IMR-90 (cell line): ENCODE data around the gene C1QTNF3. TPM values are rescaled to one million over a fixed set of nuclear protein-coding genes. Genes with fewer than 3 reads are reported as not detected.

Source experiments
- ATAC-seq: fragments of 200-7000 bp; cut with Tn5 transposase; 2 replicates; pipeline ENCODE4 v1.9.1; 2020; ENCODE audit warnings: low read depth, mild to moderate bottlenecking, moderate library complexity
- BruUV-seq: library from RNA; stranded (reverse); fragments of 400-500 nt; replicated peaks from 2 replicates; lab custom pipeline; 2021; lab: Mats Ljungman, UMichigan
- CTCF ChIA-PET: fragments of 300-600 bp; formaldehyde crosslinking; extraction: SDS; loops from one replicate; lab custom pipeline; 2021; ENCODE audit warnings: antibody characterized with exemption; lab: Yijun Ruan, JAX
- POLR2A ChIA-PET: fragments of 300-600 bp; sonication (Branson Sonifier 250); formaldehyde crosslinking; loops from one replicate; lab custom pipeline; 2022; ENCODE audit warnings: antibody characterized with exemption; ENCODE audit not compliant: unreplicated experiment; lab: Charles Lee
- DNase-seq: peaks from one replicate; pipeline ENCODE4 v3.0.0; 2013
- H2AFZ ChIP-seq: replicated peaks from 2 replicates; pipeline ENCODE3; 2013; ENCODE audit warnings: low read length, mild to moderate bottlenecking; ENCODE audit not compliant: poor library complexity
- H2AK5ac ChIP-seq: 2 replicates; pipeline ENCODE4 v1.6.1; 2013; ENCODE audit warnings: low read depth, low read length, inconsistent platforms
- H2AK9ac ChIP-seq: replicated peaks from 2 replicates; pipeline ENCODE3; 2013; ENCODE audit warnings: mild to moderate bottlenecking, low read depth, low read length, moderate library complexity; ENCODE audit not compliant: poor library complexity
- H2BK120ac ChIP-seq: 2 replicates; pipeline ENCODE4 v1.6.1; 2013; ENCODE audit warnings: low read depth, low read length, inconsistent platforms
- H2BK15ac ChIP-seq: 3 replicates; pipeline ENCODE4 v1.6.1; 2013; ENCODE audit warnings: low read depth, low read length, inconsistent platforms
- H2BK20ac ChIP-seq: 2 replicates; pipeline ENCODE4 v1.6.1; 2013; ENCODE audit warnings: low read depth, mild to moderate bottlenecking, inconsistent platforms, low read length, moderate library complexity
- H2BK5ac ChIP-seq: 2 replicates; pipeline ENCODE4 v1.6.1; 2013; ENCODE audit warnings: mild to moderate bottlenecking, low read depth, low read length, inconsistent platforms; ENCODE audit not compliant: poor library complexity, severe bottlenecking
- H3K14ac ChIP-seq: replicated peaks from 2 replicates; pipeline ENCODE4 v1.6.1; 2013; ENCODE audit warnings: low read depth, low read length, inconsistent platforms
- H3K18ac ChIP-seq: 2 replicates; pipeline ENCODE4 v1.6.1; 2013; ENCODE audit warnings: low read depth, low read length, control low read depth
- H3K23ac ChIP-seq: 2 replicates; pipeline ENCODE4 v1.6.1; 2013; ENCODE audit warnings: low read depth, low read length, inconsistent platforms
- H3K27ac ChIP-seq: 2 replicates; pipeline ENCODE4 v1.5.1; 2013; ENCODE audit warnings: mild to moderate bottlenecking, control low read depth, low read length; ENCODE audit not compliant: insufficient read depth
- H3K27me3 ChIP-seq: 2 replicates; pipeline ENCODE4 v1.6.1; 2013; ENCODE audit warnings: low read length; ENCODE audit not compliant: control insufficient read depth, insufficient read depth
- H3K36me3 ChIP-seq: 2 replicates; pipeline ENCODE4 v1.6.1; 2013; ENCODE audit warnings: low read length, mixed read lengths; ENCODE audit not compliant: control insufficient read depth, insufficient read depth
- H3K4ac ChIP-seq: 2 replicates; pipeline ENCODE4 v1.6.1; 2013; ENCODE audit warnings: low read depth, low read length, inconsistent platforms
- H3K4me1 ChIP-seq: 2 replicates; pipeline ENCODE4 v1.6.1; 2013; ENCODE audit warnings: low read length, mixed read lengths; ENCODE audit not compliant: control insufficient read depth, insufficient read depth
- H3K4me2 ChIP-seq: 2 replicates; pipeline ENCODE4 v1.6.1; 2013; ENCODE audit warnings: low read depth, mild to moderate bottlenecking, control low read depth, low read length, moderate library complexity
- H3K4me3 ChIP-seq: 2 replicates; pipeline ENCODE4 v1.5.1; 2013; ENCODE audit warnings: low read depth, mild to moderate bottlenecking, control low read depth, low read length, moderate library complexity; ENCODE audit not compliant: insufficient read depth
- H3K56ac ChIP-seq: 2 replicates; pipeline ENCODE4 v1.6.1; 2013; ENCODE audit warnings: low read length, inconsistent platforms; ENCODE audit not compliant: insufficient read depth; ENCODE audit errors: extremely low read depth
- H3K79me1 ChIP-seq, 2 experiments: 2 replicates each; pipeline ENCODE4 v1.6.1; 2013; ENCODE audit warnings: low read length in 2 of 2, inconsistent platforms in 1 of 2, low read depth in 1 of 2
- H3K9ac ChIP-seq: 2 replicates; pipeline ENCODE4 v1.6.1; 2013; ENCODE audit warnings: low read depth, low read length, control low read depth
- H3K9me1 ChIP-seq: 2 replicates; pipeline ENCODE4 v1.6.1; 2013; ENCODE audit warnings: low read length, inconsistent platforms; ENCODE audit not compliant: insufficient read depth
- H3K9me3 ChIP-seq: 2 replicates; pipeline ENCODE4 v1.6.1; 2013; ENCODE audit warnings: low read length; ENCODE audit not compliant: control insufficient read depth, insufficient read depth
- H4K20me1 ChIP-seq: 2 replicates; pipeline ENCODE4 v1.6.1; 2013; ENCODE audit warnings: low read length, inconsistent platforms; ENCODE audit not compliant: insufficient read depth
- H4K5ac ChIP-seq: 2 replicates; pipeline ENCODE4 v1.6.1; 2013; ENCODE audit warnings: mild to moderate bottlenecking, low read depth, low read length, control low read depth
- H4K8ac ChIP-seq, 2 experiments: 2 replicates each; pipeline ENCODE4 v1.6.1; 2013; ENCODE audit warnings: low read depth in 2 of 2, low read length in 2 of 2, control low read depth in 1 of 2, inconsistent platforms in 1 of 2
- H4K91ac ChIP-seq: 2 replicates; pipeline ENCODE4 v1.6.1; 2013; ENCODE audit warnings: low read depth, low read length, inconsistent platforms; ENCODE audit not compliant: insufficient read depth
- BHLHE40 ChIP-seq: fragments of 150-350 bp; IDR thresholded peaks from 2 replicates; pipeline ENCODE4 v1.6.1; 2016; ENCODE audit warnings: mild to moderate bottlenecking, low read depth, low read length
- CEBPB ChIP-seq: IDR thresholded peaks from 2 replicates; pipeline ENCODE4 v1.6.1; 2012; ENCODE audit warnings: low read depth, low read length, improper control_type of control experiment
- CHD1 ChIP-seq: IDR thresholded peaks from 2 replicates; pipeline ENCODE4 v1.6.1; 2012; ENCODE audit warnings: low read depth, low read length, improper control_type of control experiment
- FOS ChIP-seq: fragments of 150-350 bp; IDR thresholded peaks from 2 replicates; pipeline ENCODE4 v1.6.1; 2016; ENCODE audit warnings: low read depth, low read length
- MAFK ChIP-seq: IDR thresholded peaks from 2 replicates; pipeline ENCODE4 v1.6.1; 2012; ENCODE audit warnings: low read depth, low read length, improper control_type of control experiment
- MAZ ChIP-seq: IDR thresholded peaks from 2 replicates; pipeline ENCODE4 v1.6.1; 2012; ENCODE audit warnings: low read depth, mild to moderate bottlenecking, low read length, improper control_type of control experiment, moderate library complexity, borderline replicate concordance
- MXI1 ChIP-seq: IDR thresholded peaks from 2 replicates; pipeline ENCODE4 v1.6.1; 2012; ENCODE audit warnings: low read depth, mild to moderate bottlenecking, low read length, moderate library complexity, borderline replicate concordance
- NFE2L2 ChIP-seq: fragments of 150-350 bp; IDR thresholded peaks from 2 replicates; pipeline ENCODE4 v1.6.1; 2016; ENCODE audit warnings: low read depth, mild to moderate bottlenecking, low read length
- POLR2A ChIP-seq: IDR thresholded peaks from 2 replicates; pipeline ENCODE4 v1.6.1; 2012; ENCODE audit warnings: mild to moderate bottlenecking, low read depth, low read length
- RAD21 ChIP-seq: IDR thresholded peaks from 2 replicates; pipeline ENCODE4 v1.6.1; 2012; ENCODE audit warnings: low read length, improper control_type of control experiment
- RCOR1 ChIP-seq: IDR thresholded peaks from 2 replicates; pipeline ENCODE4 v1.6.1; 2012; ENCODE audit warnings: mild to moderate bottlenecking, low read length, improper control_type of control experiment; ENCODE audit not compliant: insufficient replicate concordance
- RFX5 ChIP-seq: IDR thresholded peaks from 2 replicates; pipeline ENCODE4 v1.8.0; 2012; ENCODE audit warnings: low read depth, mild to moderate bottlenecking, low read length, moderate library complexity
- SMC3 ChIP-seq: fragments of 150-350 bp; IDR thresholded peaks from 2 replicates; pipeline ENCODE4 v1.6.1; 2016; ENCODE audit warnings: low read depth, mild to moderate bottlenecking, antibody characterized with exemption, low read length, moderate library complexity
- WGBS, 2 experiments: methylation state at CpG; one replicate each; pipeline versions ENCODE4 v1.1.5 to v1.1.7; 2013; ENCODE audit warnings: missing lambda C conversion rate in 2 of 2; ENCODE audit not compliant: insufficient read length in 1 of 2; ENCODE audit errors: extremely low coverage in 2 of 2; 5-methylcytosine and 5-hydroxymethylcytosine counted together
- dilution Hi-C: fragments of 300-500 bp; cut with HindIII; formaldehyde crosslinking; loops from one replicate; pipeline ENCODE4 v1.14.3; 2018; ENCODE audit warnings: low sequenced_read_pairs; ENCODE audit not compliant: unreplicated experiment
- in situ Hi-C: fragments of 300-500 bp; cut with MboI; formaldehyde crosslinking; loops from 3 replicates; pipeline ENCODE4 v1.14.3; 2019; ENCODE audit warnings: low sequenced_read_pairs, inconsistent platforms, mixed read lengths
- intact Hi-C: fragments of 100-400 bp; cut with micrococcal nuclease; formaldehyde crosslinking; loops from 2 replicates; pipeline ENCODE4 v1.10.0; 2022
- polyA plus RNA-seq, 3 experiments: library from polyadenylated mRNA; depleted of rRNA; stranded (reverse); fragments of >200 nt; gene quantifications; 2 replicates each; pipeline ENCODE4 v1.2.3, GENCODE V29; 2012; ENCODE audit warnings: low replicate concordance in 1 of 3
- total RNA-seq: library from RNA; depleted of rRNA; stranded (reverse); fragments of >200 nt; gene quantifications from 2 replicates; pipeline ENCODE4 v1.2.3, GENCODE V29; 2012
- TF ChIP-seq, protein P1 (sequence below): conservative IDR thresholded peaks from 2 replicates; pipeline ENCODE4 v1.5.1; 2012; ENCODE audit warnings: mild to moderate bottlenecking, low read depth, low read length, improper control_type of control experiment
- TF ChIP-seq, protein P2 (sequence below): fragments of 150-350 bp; IDR thresholded peaks from 2 replicates; pipeline ENCODE4 v1.6.1; 2017; ENCODE audit warnings: mild to moderate bottlenecking, antibody characterized with exemption, low read length, low read depth
- TF ChIP-seq, protein P3 (sequence below): fragments of 150-350 bp; IDR thresholded peaks from 2 replicates; pipeline ENCODE4 v1.6.1; 2016; ENCODE audit warnings: low read depth, mild to moderate bottlenecking, low read length, moderate library complexity, borderline replicate concordance

C1QTNF3 gene
- total and polyA plus RNA-seq, 2 of the 4 experiments (the other 2 are of a cell fraction) = 1.0 to 1.4 TPM

DNA sequence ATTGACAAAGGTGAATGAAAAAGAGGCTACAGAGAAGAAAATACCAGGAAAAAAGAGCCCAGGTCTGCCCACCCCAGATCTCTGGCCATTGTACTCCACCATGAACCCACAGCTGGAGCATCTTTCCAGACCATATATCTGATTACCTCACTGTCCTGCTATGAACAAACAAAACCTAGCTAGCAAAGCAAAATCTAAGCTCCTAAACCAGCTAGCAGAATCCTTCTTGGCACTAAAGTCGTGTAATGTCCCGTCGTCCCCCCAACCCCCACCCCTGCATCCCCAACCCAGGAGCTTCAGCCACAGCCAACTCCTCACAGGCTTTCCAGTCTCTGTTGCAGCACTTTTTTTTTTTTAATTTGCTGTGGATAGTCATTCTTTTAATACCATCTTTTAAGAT lies 2.5 kb downstream of the C1QTNF3 start:
- no peak overlapping the region for H3K4me2 ChIP-seq
- H2BK20ac ChIP-seq = no peak overlapping the region
- H2AFZ ChIP-seq = no peak overlapping the region
- peak; percentile 69 for ATAC-seq
- H3K9me3 ChIP-seq = no peaks in the 10 kb centered on the region
- ChIA-PET POLR2A (no interaction called here), CTCF (no interaction called here)
- no peak overlapping the region for H3K4ac ChIP-seq
- H4K20me1 ChIP-seq = no peaks in the 10 kb centered on the region
- no peak overlapping the region for H3K9ac ChIP-seq
- in situ Hi-C loops = no loop called here
- TF ChIP-seq CHD1 (no peak), RAD21 (no peak), RFX5 (no peak), MAZ (no peak), POLR2A (no peak), MXI1 (no peak), NFE2L2 (no peak), RCOR1 (no peak), SMC3 (no peak), BHLHE40 (no peak), CEBPB (no peak), FOS (no peak), MAFK (no peak)
- TF ChIP-seq, protein P1, sequence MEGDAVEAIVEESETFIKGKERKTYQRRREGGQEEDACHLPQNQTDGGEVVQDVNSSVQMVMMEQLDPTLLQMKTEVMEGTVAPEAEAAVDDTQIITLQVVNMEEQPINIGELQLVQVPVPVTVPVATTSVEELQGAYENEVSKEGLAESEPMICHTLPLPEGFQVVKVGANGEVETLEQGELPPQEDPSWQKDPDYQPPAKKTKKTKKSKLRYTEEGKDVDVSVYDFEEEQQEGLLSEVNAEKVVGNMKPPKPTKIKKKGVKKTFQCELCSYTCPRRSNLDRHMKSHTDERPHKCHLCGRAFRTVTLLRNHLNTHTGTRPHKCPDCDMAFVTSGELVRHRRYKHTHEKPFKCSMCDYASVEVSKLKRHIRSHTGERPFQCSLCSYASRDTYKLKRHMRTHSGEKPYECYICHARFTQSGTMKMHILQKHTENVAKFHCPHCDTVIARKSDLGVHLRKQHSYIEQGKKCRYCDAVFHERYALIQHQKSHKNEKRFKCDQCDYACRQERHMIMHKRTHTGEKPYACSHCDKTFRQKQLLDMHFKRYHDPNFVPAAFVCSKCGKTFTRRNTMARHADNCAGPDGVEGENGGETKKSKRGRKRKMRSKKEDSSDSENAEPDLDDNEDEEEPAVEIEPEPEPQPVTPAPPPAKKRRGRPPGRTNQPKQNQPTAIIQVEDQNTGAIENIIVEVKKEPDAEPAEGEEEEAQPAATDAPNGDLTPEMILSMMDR = no peak
- TF ChIP-seq, protein P2, sequence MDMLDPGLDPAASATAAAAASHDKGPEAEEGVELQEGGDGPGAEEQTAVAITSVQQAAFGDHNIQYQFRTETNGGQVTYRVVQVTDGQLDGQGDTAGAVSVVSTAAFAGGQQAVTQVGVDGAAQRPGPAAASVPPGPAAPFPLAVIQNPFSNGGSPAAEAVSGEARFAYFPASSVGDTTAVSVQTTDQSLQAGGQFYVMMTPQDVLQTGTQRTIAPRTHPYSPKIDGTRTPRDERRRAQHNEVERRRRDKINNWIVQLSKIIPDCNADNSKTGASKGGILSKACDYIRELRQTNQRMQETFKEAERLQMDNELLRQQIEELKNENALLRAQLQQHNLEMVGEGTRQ = no peak
- TF ChIP-seq, protein P3, sequence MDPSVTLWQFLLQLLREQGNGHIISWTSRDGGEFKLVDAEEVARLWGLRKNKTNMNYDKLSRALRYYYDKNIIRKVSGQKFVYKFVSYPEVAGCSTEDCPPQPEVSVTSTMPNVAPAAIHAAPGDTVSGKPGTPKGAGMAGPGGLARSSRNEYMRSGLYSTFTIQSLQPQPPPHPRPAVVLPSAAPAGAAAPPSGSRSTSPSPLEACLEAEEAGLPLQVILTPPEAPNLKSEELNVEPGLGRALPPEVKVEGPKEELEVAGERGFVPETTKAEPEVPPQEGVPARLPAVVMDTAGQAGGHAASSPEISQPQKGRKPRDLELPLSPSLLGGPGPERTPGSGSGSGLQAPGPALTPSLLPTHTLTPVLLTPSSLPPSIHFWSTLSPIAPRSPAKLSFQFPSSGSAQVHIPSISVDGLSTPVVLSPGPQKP = no peak
- no TSS peak for BruUV-seq
- DNase-seq = peak; percentile 35
- no peaks in the 10 kb centered on the region for H3K79me1 ChIP-seq
- H3K18ac ChIP-seq = no peak overlapping the region
- no peak overlapping the region for H3K27ac ChIP-seq
- dilution Hi-C loops = no loop called here
- H3K36me3 ChIP-seq = no peaks in the 10 kb centered on the region
- no CpG with 5 or more reads among the region's 3 CpGs for WGBS, 2 experiments
- intact Hi-C loops = no loop called here
- no peak overlapping the region for H2BK120ac ChIP-seq
- H2AK9ac ChIP-seq = no peak overlapping the region
- H3K56ac ChIP-seq = no peak overlapping the region
- H4K8ac ChIP-seq = no peak overlapping the region
- H3K9me1 ChIP-seq = no peaks in the 10 kb centered on the region; the same call in 1 of the 2 replicates
- no peak overlapping the region for H3K4me3 ChIP-seq
- H2AK5ac ChIP-seq = no peak overlapping the region
- H3K23ac ChIP-seq = no peak overlapping the region
- no peak overlapping the region for H2BK5ac ChIP-seq
- no peak overlapping the region for H2BK15ac ChIP-seq
- H3K14ac ChIP-seq = no peak overlapping the region
- H3K4me1 ChIP-seq = no peaks in the 10 kb centered on the region; the same call in 1 of the 2 replicates
- H4K5ac ChIP-seq = no peak overlapping the region
- no peaks in the 10 kb centered on the region for H3K27me3 ChIP-seq
- no peak overlapping the region for H4K91ac ChIP-seq
